Mucosa of gallbladder (tissue), 1 donor: ENCODE data around the gene PLOD1. TPM values are rescaled to one million over a fixed set of nuclear protein-coding genes. Genes with fewer than 3 reads are reported as not detected.

Experiments
- total RNA-seq: library from RNA; stranded (reverse); gene quantifications from one replicate; pipeline ENCODE4 v1.2.1, GENCODE V29; 2021
- donor health status: DM: no; HTN: no; CAD: no.

The PLOD1 gene
- total RNA-seq, 1 donor from 2014 or later, result 100 TPM

Other genes with a start within 250 kb of the PLOD1 start
- gene DRAXIN, start 243.0 kb upstream of the PLOD1 start, total RNA-seq, result 0.12 TPM
- gene AGTRAP, start 198.6 kb upstream of the PLOD1 start, total RNA-seq, result 38.7 TPM
- gene C1orf167, start 172.5 kb upstream of the PLOD1 start, total RNA-seq, result 0.29 TPM
- 47.2 TPM for gene MTHFR, start 128.8 kb upstream of the PLOD1 start, total RNA-seq
- gene CLCN6, start 128.5 kb upstream of the PLOD1 start, total RNA-seq, result 27.1 TPM
- gene NPPA, start 86.9 kb upstream of the PLOD1 start, total RNA-seq, result not detected
- not detected for gene NPPB, start 75.8 kb upstream of the PLOD1 start, total RNA-seq
- 68.1 TPM for gene KIAA2013, start 8.3 kb upstream of the PLOD1 start, total RNA-seq
- gene MFN2, start 45.7 kb downstream of the PLOD1 start, total RNA-seq, result 71.1 TPM
- gene MIIP, start 84.8 kb downstream of the PLOD1 start, total RNA-seq, result 20.9 TPM
- 2.3 TPM for gene TNFRSF8, start 128.6 kb downstream of the PLOD1 start, total RNA-seq
- gene TNFRSF1B, start 232.3 kb downstream of the PLOD1 start, total RNA-seq, result 50.4 TPM